ENCODE data around the gene MAMDC2. TPM values are rescaled to one million over a fixed set of nuclear protein-coding genes. Genes with fewer than 3 reads are reported as not detected.

MAMDC2 gene
- total RNA-seq, 2 experiments from 2014 or later, result not detected

DNA sequence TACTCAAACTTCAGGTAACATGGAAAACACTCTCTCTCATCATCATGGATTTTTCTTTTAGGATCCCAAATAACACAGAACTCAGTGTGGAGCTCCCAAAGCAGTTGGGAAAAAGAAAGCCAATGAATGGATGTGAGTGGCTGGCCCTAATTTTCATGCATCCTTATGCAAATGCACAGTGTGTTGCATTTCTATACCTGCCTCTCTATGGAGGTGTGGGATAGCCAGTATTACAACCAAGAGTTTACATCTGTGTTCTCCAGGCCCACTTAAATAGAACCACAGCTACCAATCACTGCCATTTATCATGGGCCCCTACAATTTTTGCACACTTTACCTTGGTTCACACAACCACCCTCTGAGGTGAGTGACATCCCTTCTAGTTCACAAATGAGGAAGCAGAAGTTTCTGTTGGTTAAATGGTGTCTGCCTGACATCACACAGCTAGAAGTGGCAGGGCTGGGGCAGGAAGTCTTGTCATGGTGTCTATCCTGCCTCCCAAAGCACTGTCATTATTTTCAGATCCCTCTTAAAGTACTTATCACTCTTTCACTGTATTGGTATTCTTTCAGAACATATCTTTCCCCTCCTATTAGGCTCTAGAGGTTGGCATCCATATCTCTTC is 17.3 kb downstream of the MAMDC2 start:
- ATAC-seq (no peak), DNase-seq (no peak)
- ChIA-PET POLR2A (no interaction called here), CTCF (no interaction called here)
- TF ChIP-seq, protein P1, sequence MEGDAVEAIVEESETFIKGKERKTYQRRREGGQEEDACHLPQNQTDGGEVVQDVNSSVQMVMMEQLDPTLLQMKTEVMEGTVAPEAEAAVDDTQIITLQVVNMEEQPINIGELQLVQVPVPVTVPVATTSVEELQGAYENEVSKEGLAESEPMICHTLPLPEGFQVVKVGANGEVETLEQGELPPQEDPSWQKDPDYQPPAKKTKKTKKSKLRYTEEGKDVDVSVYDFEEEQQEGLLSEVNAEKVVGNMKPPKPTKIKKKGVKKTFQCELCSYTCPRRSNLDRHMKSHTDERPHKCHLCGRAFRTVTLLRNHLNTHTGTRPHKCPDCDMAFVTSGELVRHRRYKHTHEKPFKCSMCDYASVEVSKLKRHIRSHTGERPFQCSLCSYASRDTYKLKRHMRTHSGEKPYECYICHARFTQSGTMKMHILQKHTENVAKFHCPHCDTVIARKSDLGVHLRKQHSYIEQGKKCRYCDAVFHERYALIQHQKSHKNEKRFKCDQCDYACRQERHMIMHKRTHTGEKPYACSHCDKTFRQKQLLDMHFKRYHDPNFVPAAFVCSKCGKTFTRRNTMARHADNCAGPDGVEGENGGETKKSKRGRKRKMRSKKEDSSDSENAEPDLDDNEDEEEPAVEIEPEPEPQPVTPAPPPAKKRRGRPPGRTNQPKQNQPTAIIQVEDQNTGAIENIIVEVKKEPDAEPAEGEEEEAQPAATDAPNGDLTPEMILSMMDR (IDR thresholded peaks at IDR 0.05), result no peak
- H3K4me1 Mint-ChIP-seq (ENCODE audit: low read depth), result no peaks in the 10 kb centered on the region
- no peaks in the 10 kb centered on the region for H3K36me3 Mint-ChIP-seq (ENCODE audit: low read depth)
- H3K27me3 Mint-ChIP-seq, result peaks cover 19% of the 10 kb centered on the region
- H3K9me3 Mint-ChIP-seq, result no peaks in the 10 kb centered on the region
- intact Hi-C loops (cut with micrococcal nuclease), result no loop called here
- H3K4me3 Mint-ChIP-seq, result no peak overlapping the region
- H3K27ac Mint-ChIP-seq, result no peak overlapping the region

DNA sequence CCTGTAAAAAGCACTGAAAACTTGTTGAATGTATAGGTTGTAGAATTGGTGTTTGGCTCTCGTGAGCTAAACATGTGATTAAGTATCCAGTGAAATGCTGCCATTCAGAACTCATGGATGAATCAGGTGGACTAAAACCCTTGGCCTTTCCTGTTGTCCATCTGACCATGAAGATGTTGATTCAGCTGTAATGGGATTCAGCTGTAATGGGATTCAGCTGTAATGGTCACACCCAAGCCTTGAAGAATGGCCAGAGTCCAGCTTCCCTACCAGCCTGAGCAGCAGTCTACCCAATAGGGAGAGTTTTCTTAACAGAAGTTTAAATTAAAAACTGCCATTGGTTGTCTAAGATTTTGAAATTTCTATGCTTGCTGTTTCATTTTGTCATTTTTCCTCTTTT is 18.1 kb downstream of the MAMDC2 start:
- H3K4me3 Mint-ChIP-seq, result no peak overlapping the region
- H3K4me1 Mint-ChIP-seq (ENCODE audit: low read depth), result no peaks in the 10 kb centered on the region
- POLR2A ChIA-PET, result no interaction called here
- DNase-seq (no peak), ATAC-seq (no peak)
- peaks cover 22% of the 10 kb centered on the region for H3K27me3 Mint-ChIP-seq
- no peaks in the 10 kb centered on the region for H3K36me3 Mint-ChIP-seq (ENCODE audit: low read depth)
- no peak overlapping the region for H3K27ac Mint-ChIP-seq
- TF ChIP-seq, protein P1 (IDR thresholded peaks at IDR 0.05), result no peak
- CTCF ChIA-PET, result no interaction called here
- no peaks in the 10 kb centered on the region for H3K9me3 Mint-ChIP-seq
- intact Hi-C loops (cut with micrococcal nuclease), result no loop called here

DNA sequence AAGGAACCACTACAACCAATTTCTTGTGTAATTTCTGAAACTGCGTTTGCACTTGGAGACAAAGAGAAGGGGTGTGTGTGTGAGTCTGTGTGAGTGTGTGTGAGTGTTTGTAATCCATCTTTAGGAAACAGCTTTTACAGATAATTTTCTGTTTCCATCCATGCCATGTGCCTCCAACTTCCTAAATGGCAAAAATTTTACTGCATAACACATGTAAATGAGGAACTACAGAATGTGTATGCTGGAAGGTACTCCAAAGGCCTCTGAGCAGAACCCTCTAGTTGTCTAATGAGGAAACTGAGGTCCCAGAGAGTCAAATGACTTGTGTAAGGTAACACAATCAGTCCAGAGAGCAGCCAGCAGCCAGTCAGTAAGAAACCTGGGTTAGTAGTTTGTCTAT is 20.8 kb downstream of the MAMDC2 start:
- H3K27ac Mint-ChIP-seq, result no peak overlapping the region
- POLR2A ChIA-PET, result interaction anchor here (0.6 kb wide), 1 partner anchor 416 kb away, joined by 3 read pairs; no protein-coding TSS in a partner anchor
- no peaks in the 10 kb centered on the region for H3K4me1 Mint-ChIP-seq (ENCODE audit: low read depth)
- TF ChIP-seq, protein P1 (IDR thresholded peaks at IDR 0.05), result no peak
- DNase-seq, result no peak
- ATAC-seq, result no peak
- peaks cover 19% of the 10 kb centered on the region for H3K27me3 Mint-ChIP-seq
- no peaks in the 10 kb centered on the region for H3K36me3 Mint-ChIP-seq (ENCODE audit: low read depth)
- CTCF ChIA-PET, result interaction anchor here (0.8 kb wide), 1 partner anchor 47 kb away, joined by 3 read pairs; no protein-coding TSS in a partner anchor
- H3K9me3 Mint-ChIP-seq, result no peaks in the 10 kb centered on the region
- H3K4me3 Mint-ChIP-seq, result no peak overlapping the region
- intact Hi-C loops (cut with micrococcal nuclease), result no loop called here

DNA sequence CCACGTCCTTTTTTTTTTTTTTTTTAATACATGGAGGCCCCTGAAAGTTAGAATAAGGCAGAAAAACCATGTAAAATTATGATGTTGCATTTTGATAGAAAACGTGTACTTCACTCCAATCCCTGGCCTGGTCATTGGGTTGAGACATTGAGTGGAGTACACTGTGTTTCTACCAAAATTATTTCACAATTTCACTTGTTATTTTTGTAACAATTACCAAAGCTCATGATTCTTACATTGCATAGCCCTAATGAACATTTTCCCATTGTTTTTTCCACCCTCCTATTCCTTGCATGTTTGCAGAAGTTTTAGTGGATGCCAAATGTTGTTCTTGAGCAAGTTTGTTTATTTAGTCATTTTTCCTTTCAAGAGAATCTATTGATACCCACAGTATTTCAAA is 21.9 kb downstream of the MAMDC2 start:
- no peaks in the 10 kb centered on the region for H3K4me1 Mint-ChIP-seq (ENCODE audit: low read depth)
- POLR2A ChIA-PET, result no interaction called here
- no peak for ATAC-seq
- intact Hi-C loops (cut with micrococcal nuclease), result no loop called here
- TF ChIP-seq, protein P1 (IDR thresholded peaks at IDR 0.05), result no peak
- DNase-seq, result no peak
- H3K27me3 Mint-ChIP-seq, result peaks cover 19% of the 10 kb centered on the region
- no peaks in the 10 kb centered on the region for H3K9me3 Mint-ChIP-seq
- CTCF ChIA-PET, result no interaction called here
- H3K36me3 Mint-ChIP-seq (ENCODE audit: low read depth), result no peaks in the 10 kb centered on the region
- H3K27ac Mint-ChIP-seq, result no peak overlapping the region
- no peak overlapping the region for H3K4me3 Mint-ChIP-seq

DNA sequence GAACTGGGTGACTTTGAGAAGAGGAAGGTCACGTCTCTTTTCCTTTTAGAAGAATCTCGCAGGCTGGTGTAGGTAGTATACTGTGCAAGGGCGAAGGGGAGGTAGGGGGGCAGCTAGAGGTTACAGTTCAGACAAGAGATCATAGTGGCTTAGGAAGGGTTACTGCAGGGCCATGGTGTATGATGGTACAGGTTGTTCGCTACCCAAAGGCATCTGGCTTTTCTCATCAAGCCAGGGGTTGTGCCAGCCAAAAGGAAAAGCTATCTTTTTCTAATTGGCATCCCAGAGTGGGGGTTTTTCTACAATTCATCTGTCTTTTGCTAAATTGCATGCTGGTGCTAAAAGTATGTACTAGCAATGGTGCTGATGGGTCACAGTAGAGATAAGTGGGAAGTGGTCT is 22.8 kb downstream of the MAMDC2 start:
- POLR2A ChIA-PET, result no interaction called here
- ATAC-seq, result no peak
- no peaks in the 10 kb centered on the region for H3K9me3 Mint-ChIP-seq
- intact Hi-C loops (cut with micrococcal nuclease), result no loop called here
- DNase-seq, result no peak
- peaks cover 16% of the 10 kb centered on the region for H3K27me3 Mint-ChIP-seq
- H3K4me1 Mint-ChIP-seq (ENCODE audit: low read depth), result no peaks in the 10 kb centered on the region
- H3K36me3 Mint-ChIP-seq (ENCODE audit: low read depth), result no peaks in the 10 kb centered on the region
- H3K27ac Mint-ChIP-seq, result no peak overlapping the region
- H3K4me3 Mint-ChIP-seq, result no peak overlapping the region
- CTCF ChIA-PET, result no interaction called here
- TF ChIP-seq, protein P1 (IDR thresholded peaks at IDR 0.05), result no peak

Data from activated CD8-positive, alpha-beta T cell treated with anti-CD3 and anti-CD28 coated beads for 36 hours (primary cell).